Mesothelial cell of epicardium (in vitro differentiated cells): ENCODE data around the gene SAMD9L. TPM values are rescaled to one million over a fixed set of nuclear protein-coding genes. Genes with fewer than 3 reads are reported as not detected.
A peak's percentile ranks its signal among the peaks of the same experiment; 100 is the strongest.

Experiments used
- DNase-seq, 2 experiments: peaks; one replicate each; pipeline ENCODE4 v3.0.0; 2021; ENCODE audit warnings: low spot score in 2 of 2; ENCODE audit not compliant: unreplicated experiment in 2 of 2
- H3K27ac Mint-ChIP-seq: 2 replicates; pipeline ENCODE4 v1.8.0; 2021; ENCODE audit warnings: mixed read lengths
- H3K27me3 Mint-ChIP-seq: 2 replicates; pipeline ENCODE4 v1.8.0; 2021; ENCODE audit warnings: low read depth, mixed read lengths
- H3K36me3 Mint-ChIP-seq: 2 replicates; pipeline ENCODE4 v1.8.0; 2021; ENCODE audit warnings: mixed read lengths
- H3K4me1 Mint-ChIP-seq: 2 replicates; pipeline ENCODE4 v1.8.0; 2021; ENCODE audit warnings: mixed read lengths
- H3K4me3 Mint-ChIP-seq: 2 replicates; pipeline ENCODE4 v1.8.0; 2021; ENCODE audit warnings: mild to moderate bottlenecking, moderate library complexity, mixed read lengths
- H3K9me3 Mint-ChIP-seq: 2 replicates; pipeline ENCODE4 v1.8.0; 2021; ENCODE audit warnings: mixed read lengths
- total RNA-seq: library from RNA; stranded (reverse); gene quantifications from 3 replicates; pipeline ENCODE4 v1.2.1, GENCODE V29; 2021
- TF ChIP-seq, protein P1 (sequence below): fragments of 200-600 bp; sonication (generic); IDR thresholded peaks from one replicate; pipeline ENCODE4 v1.5.0; 2021; ENCODE audit warnings: antibody characterized with exemption; ENCODE audit not compliant: unreplicated experiment

The SAMD9L gene
- total RNA-seq, 1 donor from 2014 or later: 2.1 TPM

GRCh38 chr7:93120592-93121549 is 27.3 kb downstream of the SAMD9L start:
- Mint-ChIP-seq H3K36me3 (no peaks in the 10 kb centered on the region), H3K27me3 (peaks cover 4% of the 10 kb centered on the region), H3K9me3 (peaks cover 43% of the 10 kb centered on the region), H3K27ac (no peak overlapping the region), H3K4me3 (no peak overlapping the region), H3K4me1 (peaks cover 5% of the 10 kb centered on the region)
- DNase-seq: no peak
- TF ChIP-seq, protein P1, sequence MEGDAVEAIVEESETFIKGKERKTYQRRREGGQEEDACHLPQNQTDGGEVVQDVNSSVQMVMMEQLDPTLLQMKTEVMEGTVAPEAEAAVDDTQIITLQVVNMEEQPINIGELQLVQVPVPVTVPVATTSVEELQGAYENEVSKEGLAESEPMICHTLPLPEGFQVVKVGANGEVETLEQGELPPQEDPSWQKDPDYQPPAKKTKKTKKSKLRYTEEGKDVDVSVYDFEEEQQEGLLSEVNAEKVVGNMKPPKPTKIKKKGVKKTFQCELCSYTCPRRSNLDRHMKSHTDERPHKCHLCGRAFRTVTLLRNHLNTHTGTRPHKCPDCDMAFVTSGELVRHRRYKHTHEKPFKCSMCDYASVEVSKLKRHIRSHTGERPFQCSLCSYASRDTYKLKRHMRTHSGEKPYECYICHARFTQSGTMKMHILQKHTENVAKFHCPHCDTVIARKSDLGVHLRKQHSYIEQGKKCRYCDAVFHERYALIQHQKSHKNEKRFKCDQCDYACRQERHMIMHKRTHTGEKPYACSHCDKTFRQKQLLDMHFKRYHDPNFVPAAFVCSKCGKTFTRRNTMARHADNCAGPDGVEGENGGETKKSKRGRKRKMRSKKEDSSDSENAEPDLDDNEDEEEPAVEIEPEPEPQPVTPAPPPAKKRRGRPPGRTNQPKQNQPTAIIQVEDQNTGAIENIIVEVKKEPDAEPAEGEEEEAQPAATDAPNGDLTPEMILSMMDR: no peak

GRCh38 chr7:93119191-93119905 is 28.8 kb downstream of the SAMD9L start:
- no peak overlapping the region for H3K4me3 Mint-ChIP-seq

DNA sequence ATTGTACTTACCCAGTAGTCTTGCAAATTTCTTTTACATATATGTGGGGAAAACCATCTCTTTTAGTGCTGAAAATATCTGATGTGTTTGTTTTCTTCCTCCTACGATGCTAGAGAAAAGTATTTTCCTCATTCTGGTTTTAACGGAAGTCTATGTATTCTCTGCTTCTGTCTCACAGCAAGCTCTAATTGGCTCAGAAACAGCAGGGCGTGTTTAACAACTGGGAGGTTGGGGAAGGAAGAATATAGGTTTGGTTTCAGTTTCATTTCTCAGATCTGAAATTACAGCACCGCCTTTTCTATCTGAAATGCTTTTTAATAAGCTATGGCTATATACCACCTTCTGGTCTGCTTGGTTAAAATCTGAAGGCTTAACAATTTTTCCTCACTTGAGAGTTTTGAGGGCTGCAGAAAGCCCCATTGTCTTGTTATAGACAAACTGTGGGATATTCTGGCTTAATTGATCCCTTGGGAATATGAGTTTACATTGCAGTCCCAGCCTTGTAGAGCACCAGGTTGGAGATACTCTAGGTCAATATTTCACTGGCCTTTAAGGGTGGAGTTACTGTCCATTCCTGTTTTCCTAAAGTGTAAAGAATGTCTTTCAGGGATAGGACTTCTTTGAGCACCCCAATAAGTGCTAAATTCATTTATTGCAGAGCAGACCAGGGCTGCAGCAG is 30.2 kb downstream of the SAMD9L start, which contains the start of gene SAMD9:
Gene SAMD9 (minus strand): TSS at position 128 of the 679 bp plus-strand sequence. CDS start 11,882 bp downstream, outside the sequence.
- TF ChIP-seq, protein P1: no peak
- H3K4me1 Mint-ChIP-seq: peaks cover 5% of the 10 kb centered on the region
- H3K27ac Mint-ChIP-seq: peak within 1 kb of the TSS; percentile 18
- peaks cover 39% of the 10 kb centered on the region for H3K9me3 Mint-ChIP-seq
- H3K27me3 Mint-ChIP-seq: peaks cover 4% of the 10 kb centered on the region
- H3K36me3 Mint-ChIP-seq: peaks cover 9% of the 10 kb centered on the region
- H3K4me3 Mint-ChIP-seq: peak within 1 kb of the TSS; percentile 53
- DNase-seq: no peak

More at GRCh38 chr7:93119191-93119905, 28.8 kb downstream of the SAMD9L start:
- no peak overlapping the region for H3K27ac Mint-ChIP-seq
- peaks cover 5% of the 10 kb centered on the region for H3K4me1 Mint-ChIP-seq
- TF ChIP-seq, protein P1: no peak
- DNase-seq: no peak
- H3K36me3 Mint-ChIP-seq: peaks cover 7% of the 10 kb centered on the region
- H3K9me3 Mint-ChIP-seq: peaks cover 43% of the 10 kb centered on the region
- H3K27me3 Mint-ChIP-seq: peaks cover 4% of the 10 kb centered on the region

GRCh38 chr7:93117327-93117726 is 30.9 kb downstream of the SAMD9L start:
- H3K9me3 Mint-ChIP-seq: peaks cover 36% of the 10 kb centered on the region
- H3K27ac Mint-ChIP-seq: no peak overlapping the region
- peaks cover 5% of the 10 kb centered on the region for H3K4me1 Mint-ChIP-seq
- no peak for DNase-seq
- peak overlapping the region; percentile 53 for H3K4me3 Mint-ChIP-seq
- peaks cover 9% of the 10 kb centered on the region for H3K36me3 Mint-ChIP-seq
- TF ChIP-seq, protein P1: no peak
- H3K27me3 Mint-ChIP-seq: peaks cover 4% of the 10 kb centered on the region

- Mint-ChIP-seq H3K27ac (no peak overlapping the region), H3K9me3 (peaks cover 41% of the 10 kb centered on the region), H3K4me1 (peaks cover 5% of the 10 kb centered on the region)
These were observed 32.4 kb downstream of the SAMD9L start for GRCh38 chr7:93115796-93116195.

More at GRCh38 chr7:93115796-93116195, 32.4 kb downstream of the SAMD9L start:
- H3K27me3 Mint-ChIP-seq: peaks cover 1% of the 10 kb centered on the region
- TF ChIP-seq, protein P1: no peak
- peaks cover 9% of the 10 kb centered on the region for H3K36me3 Mint-ChIP-seq
- no peak overlapping the region for H3K4me3 Mint-ChIP-seq
- no peak for DNase-seq
